Caki2 (cell line): ENCODE results near the gene PDE2A. TPM values are rescaled to one million over a fixed set of nuclear protein-coding genes. Genes with fewer than 3 reads are reported as not detected.

Source experiments
- DNase-seq: peaks from one replicate; pipeline ENCODE4 v3.0.0-alpha.2; 2015; ENCODE audit warnings: low read depth
- in situ Hi-C: cut with HindIII; loops from 2 replicates; pipeline ENCODE4 v1.10.0; 2016; ENCODE audit warnings: low sequenced_read_pairs, low pct_unique_long_range_greater_than_20kb, mixed read lengths
- total RNA-seq: library from RNA; depleted of rRNA; stranded (reverse); fragments of >200 nt; shearing (Covaris generic); gene quantifications from 2 replicates; pipeline ENCODE4 v1.2.3, GENCODE V29; 2014; ENCODE audit warnings: low replicate concordance; rRNA removed

PDE2A gene
- total RNA-seq, 1 experiment from 2014 or later: 1.5 TPM

DNA sequence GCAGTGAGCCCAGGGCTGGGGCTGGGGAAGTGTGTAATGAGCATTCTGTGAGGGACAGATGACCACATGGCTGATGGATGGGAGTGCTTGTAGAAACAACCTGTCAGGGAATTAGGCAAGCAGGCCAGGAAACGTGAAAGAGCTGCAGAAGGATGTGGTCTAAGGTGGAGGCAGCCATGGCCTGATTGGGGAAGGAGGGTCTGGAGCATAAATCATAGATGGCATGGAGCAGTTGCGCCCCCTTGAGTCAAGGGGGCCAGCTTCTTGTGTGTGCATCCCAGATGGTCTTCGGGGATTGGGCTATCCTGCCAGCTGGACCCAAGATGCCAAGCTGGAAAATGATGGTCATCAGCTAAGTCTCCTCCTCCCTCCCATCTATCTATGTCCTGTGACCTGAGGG, 120.5 kb downstream of the PDE2A start:
- no peak for DNase-seq
- in situ Hi-C loops: no loop called here

DNA sequence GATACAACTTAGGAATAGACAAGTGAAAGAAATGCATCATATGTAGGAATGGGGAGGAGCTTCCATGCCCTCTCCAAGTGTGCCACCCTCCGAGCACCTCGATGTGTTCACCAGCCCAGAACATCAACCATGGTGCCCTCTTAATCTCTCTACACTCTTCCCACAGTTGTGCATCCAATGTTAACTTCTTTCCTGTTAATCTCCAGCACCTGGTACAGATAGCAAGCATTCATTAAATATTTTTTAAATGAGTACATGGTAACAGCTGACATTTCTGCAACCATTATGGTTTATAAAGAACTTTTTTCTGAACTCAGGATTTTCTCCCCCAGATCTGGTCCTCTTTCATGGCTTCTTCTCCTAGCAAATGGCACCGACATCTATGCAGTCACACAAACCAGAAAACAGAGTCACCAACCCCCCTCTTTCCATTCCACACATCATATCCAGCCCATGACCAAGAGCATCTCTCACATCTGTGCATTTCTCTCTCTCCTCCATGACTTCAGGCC, 121.8 kb downstream of the PDE2A start:
- in situ Hi-C loops: no loop called here
- DNase-seq: no peak

DNA sequence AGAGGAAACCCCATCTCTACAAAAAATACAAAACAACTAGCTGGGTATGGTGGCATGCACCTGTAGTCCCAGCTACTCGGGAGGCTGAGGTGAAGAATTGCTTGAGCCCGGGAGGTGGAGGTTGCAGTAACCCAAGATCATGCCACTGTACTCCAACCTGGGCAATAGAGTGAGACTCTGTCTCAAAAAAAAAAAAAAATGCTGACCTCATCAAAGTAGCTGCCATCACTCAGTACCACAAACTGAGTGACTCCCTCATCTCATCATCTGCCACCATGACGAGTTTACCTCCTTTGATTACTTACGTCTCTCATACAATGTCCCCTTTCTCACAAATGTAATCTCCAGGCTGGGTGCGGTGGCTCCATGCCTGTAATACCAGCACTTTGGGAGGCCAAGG, 122.7 kb downstream of the PDE2A start:
- DNase-seq: no peak
- in situ Hi-C loops: no loop called here

DNA sequence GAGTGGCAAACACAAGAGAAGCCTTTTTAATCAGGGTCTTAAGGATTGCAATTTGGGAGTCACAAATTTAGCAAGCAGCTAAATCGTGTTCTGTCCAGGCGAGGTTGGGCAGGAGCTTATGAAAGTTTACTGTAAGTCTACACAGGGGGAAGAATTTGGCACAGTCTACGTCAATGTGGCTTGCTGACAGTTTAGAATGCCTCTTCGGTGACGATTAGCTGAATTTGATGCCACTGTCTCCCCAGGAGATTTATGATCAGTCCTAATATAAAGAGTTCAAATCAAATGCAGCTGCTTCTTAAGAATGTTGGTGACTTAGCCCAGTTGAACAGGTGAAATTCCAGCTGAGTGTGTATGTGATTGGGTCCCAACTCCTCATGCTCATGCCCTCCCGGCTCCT, 125.8 kb downstream of the PDE2A start:
- in situ Hi-C loops: no loop called here
- no peak for DNase-seq

DNA sequence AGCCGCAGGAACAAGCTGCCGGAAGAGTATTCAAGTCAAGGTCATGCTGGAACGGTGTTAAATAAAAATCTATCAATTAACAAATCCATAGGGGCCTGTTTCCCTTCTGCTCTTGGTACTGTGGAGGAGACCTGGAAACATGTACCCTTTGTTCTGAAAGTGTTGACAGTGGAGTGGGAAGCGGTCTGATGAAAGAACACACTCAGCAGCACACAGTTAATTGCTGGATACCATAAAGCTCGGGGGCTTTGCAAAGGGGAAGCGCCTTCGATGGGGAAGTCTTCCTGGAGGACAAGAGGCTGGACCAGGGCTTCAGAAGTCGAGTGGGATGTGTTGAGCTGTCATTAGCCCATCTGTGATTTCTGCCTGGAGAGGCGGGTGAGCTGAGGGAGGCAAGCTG, 127.4 kb downstream of the PDE2A start:
- in situ Hi-C loops: no loop called here
- DNase-seq: no peak

DNA sequence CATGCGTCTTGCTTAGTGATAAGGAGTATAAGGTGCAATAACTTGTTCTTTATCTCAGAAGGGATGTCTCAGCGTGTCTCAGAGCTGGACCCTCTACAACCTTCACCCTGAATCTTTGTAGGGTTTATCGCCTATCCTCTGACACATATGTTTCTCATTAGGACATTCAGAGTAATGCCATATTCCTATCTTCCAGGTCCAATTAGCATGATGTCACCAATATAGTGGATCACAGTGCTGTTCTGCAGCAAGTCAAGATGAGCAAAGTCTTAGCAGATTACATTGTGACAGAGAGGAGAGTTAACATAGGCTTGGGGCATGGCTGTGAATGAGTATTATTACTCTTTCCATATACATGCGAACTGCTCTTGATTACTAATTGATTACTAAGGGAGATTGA, 129.6 kb downstream of the PDE2A start:
- no peak for DNase-seq
- in situ Hi-C loops: no loop called here

DNA sequence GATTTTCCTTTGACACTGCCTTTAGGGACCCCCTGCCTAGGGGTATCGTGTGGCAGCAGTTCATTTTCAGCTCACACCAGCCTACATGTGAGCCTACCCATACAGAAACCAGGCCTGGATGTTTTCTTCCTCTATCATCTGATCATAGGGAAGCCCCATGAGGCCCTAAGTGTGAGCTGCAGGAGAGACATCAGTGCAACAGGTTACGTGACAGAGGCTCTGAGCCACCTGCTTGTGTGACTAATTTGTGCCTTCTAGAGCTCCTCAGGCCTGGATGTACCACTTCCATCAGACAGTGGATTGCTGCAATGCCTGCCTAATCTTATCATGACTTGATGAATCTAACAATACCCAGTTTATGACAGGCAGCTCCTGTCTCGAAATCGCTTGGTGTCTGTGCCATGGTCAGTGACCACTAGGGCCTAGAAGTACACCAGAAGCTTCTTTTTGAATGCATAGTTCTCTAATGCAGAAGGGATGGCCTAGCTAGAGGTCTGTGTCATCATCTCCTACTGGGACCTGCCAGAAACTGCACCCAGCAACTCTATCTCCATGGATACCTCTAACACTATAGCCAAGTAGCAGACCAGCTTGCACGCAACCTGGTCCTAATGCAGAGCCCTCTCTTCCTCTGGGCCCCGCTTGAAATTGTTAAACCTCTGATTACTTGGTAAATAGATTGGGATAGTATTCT, 130.2 kb downstream of the PDE2A start:
- in situ Hi-C loops: no loop called here
- DNase-seq: no peak

DNA sequence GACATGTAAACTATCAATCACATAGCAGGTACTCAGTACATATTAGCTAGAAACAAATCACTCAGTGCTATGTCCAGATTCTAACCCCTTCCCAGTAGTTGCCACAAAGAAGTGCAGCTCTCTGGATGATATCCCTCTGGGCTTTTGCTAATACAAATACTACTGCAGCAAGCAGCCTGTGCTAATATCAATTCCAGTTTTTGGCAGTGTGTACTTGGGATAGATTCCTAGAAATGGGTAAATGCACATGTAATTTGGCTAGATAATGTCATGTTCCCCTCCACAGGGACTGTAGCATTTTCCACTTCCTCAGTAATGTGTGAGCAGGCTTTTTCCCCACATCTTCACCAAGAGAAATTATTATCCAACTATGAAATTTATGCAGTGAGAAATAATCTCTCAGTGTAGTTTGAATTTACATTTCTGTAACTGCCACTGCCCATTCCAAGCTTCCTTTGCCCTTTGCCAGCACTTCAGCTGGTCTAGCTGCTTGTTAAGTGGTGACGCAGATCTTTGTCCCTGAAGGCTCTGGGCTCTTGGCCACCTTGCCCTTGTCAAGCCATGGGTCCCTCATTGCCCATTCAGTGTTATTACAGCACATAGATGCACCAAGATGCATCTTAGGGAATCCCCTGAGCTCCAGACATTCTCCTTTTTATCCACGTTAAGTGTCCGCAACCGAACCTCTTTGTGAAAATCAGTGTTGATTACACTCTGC, 132.8 kb downstream of the PDE2A start:
- in situ Hi-C loops: no loop called here

DNA sequence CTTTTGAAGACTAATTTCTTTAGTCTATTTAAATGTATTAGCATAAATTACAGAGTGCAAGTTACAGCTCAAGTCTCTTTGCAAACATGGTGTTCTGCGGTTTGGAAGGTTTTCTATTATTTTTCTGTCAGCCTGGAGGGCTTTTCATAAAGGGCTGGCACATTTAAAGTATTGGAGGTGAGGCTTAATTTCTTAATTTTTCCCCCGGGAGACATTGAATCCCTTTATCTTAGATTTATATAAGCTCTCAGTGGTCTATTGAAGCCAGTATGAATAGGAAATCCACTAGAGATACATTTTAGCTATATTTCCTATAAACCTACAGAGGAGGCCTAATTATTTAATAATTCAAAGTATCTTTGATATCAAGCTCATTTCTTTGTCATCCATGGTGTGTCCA, 137.2 kb downstream of the PDE2A start:
- no peak for DNase-seq

More for the DNA sequence above, 132.8 kb downstream of the PDE2A start:
- no peak for DNase-seq

DNA sequence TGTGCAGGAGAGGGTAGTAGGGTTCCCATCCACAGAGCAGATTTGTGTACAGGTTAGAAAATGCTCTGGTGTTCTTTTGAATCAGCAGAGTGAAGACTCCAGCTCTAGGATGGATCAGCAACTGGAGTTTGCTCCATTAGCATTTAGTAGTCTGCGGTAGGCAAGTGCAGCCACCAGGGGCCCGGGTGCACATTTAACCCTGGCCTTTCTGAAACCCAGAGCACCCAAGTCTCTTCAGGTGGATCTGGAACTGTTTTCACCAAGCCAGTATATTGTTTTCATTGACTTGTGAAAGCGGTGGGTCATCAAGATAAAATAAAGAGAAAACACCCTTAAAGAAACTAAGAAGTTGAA, 139.1 kb downstream of the PDE2A start:
- no peak for DNase-seq
- in situ Hi-C loops: no loop called here

More for the DNA sequence above, 137.2 kb downstream of the PDE2A start:
- in situ Hi-C loops: no loop called here

DNA sequence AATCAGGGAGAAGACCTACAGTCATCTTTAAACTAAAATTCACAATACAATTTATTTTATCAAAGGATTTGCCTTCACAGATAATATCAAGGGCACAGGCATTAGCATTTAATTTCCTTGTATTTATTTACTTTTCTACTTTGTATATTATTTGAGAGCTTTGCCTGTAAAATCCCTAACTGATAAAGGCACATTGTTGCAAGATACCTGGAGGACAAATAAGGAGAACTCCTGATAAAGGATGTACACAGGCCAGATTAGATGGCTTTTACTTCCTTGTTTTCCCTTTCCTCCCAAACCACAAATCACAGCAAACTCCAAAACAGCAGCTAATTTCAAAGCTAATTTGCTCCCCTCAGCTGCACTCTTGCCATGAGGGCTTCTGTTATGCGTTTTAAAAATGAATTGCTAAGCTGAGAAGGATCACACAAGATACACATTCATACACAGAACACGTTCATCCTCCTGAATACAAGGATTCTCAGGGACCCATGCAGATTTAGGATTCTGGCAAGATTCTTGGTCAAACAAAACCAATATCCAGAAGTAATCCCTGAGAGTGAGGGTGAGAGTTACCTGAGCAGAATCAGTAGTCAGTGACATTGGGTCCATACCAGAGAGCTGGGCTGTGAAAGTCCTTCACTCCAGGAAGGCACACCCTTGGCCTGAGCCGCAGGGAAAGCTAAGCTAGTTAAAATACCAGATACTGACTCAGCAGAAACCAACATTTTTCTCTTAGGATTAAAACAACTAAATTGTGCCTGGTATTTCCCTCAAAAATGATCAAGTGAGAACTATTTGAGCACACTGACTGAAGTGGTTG, 139.6 kb downstream of the PDE2A start:
- no peak for DNase-seq
- in situ Hi-C loops: no loop called here

DNA sequence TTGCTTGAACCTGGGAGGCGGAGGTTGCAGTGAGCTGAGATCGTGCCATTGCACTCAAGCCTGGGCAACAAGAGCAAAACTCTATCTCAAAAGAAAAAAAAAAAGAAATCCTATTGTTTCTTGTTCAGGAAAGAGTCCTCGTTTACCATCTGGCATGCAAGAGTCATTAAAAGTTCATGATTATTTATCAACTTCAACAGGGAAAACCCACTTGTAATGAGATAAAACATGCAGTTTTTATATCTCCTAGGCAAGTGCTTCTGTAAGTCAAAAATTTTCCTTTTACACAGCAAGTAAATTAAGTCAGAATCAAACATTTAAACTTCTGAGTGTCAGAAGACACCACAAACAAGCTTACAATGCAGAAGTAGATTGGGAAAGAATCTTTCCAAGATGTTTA, 145.2 kb downstream of the PDE2A start:
- in situ Hi-C loops: no loop called here
- DNase-seq: no peak

DNA sequence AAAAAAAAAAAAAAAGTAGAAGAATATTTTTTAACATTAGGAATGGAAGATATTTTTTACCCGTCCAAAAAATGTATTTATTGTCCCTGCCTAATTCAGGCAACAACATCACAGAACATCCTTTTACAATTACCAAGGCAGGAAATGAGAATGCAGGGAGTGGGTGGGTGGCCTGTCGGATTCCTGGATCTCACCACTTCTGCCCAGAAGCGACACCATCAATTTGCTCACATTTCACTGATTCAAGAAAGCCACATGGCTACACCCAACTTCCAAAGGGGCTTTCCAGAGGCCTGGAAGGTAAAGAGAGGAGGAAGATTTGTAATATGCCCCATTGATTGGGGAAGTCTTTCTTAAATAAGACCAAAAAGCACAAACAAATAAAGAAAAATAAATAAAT, 146.1 kb downstream of the PDE2A start:
- no peak for DNase-seq
- in situ Hi-C loops: no loop called here

Other genes starting within 250 kb of the PDE2A start
- 15.2 and 16.7 TPM in 2 replicates for gene CLPB, start 239.9 kb downstream of the PDE2A start, total RNA-seq
- gene ARAP1, start 78.0 kb upstream of the PDE2A start, total RNA-seq: 45.6 and 92.8 TPM in 2 replicates
- 56.8 and 68.2 TPM in 2 replicates for gene STARD10, start 119.6 kb upstream of the PDE2A start, total RNA-seq
- 5.5 and 20.9 TPM in 2 replicates for gene ATG16L2, start 140.0 kb upstream of the PDE2A start, total RNA-seq